ENCODE measurements around the gene SLCO3A1. TPM values are rescaled to one million over a fixed set of nuclear protein-coding genes. Genes with fewer than 3 reads are reported as not detected.

The SLCO3A1 gene
- total and polyA plus RNA-seq, 10 donors, result 7.5 to 79.5 (median 40.7) TPM

- DNase-seq, result no peak
- Histone ChIP-seq H3K9me3 (peaks cover 0 to 11% (median 7%) of the 10 kb centered on the region in 8 donors), H3K36me3 (peaks cover 0 to 4% (median 0%) of the 10 kb centered on the region in 6 donors), H3K27me3 (replicated peaks in 1 of 7) (no peaks in the 10 kb centered on the region), H3K27ac (no peak overlapping the region), H3K4me1 (peaks cover 0 to 67% (median 22%) of the 10 kb centered on the region in 6 donors), H3K4me3 (no peak overlapping the region)
- TF ChIP-seq POLR2AphosphoS5 (IDR thresholded peaks at IDR 0.05), result no peak
- no peak for TF ChIP-seq CTCF (IDR thresholded peaks at IDR 0.05 in 8 of 11, conservative IDR thresholded peaks at IDR 0.05 in 3 of 11)
- TF ChIP-seq POLR2A (IDR thresholded peaks at IDR 0.05), result no peak
- 79 to 97% (median 95%) methylated on average over 2 of the region's 2 CpGs for WGBS, 5 donors
- intact Hi-C loops (cut with DNase I; ENCODE audit: low total_unique reads), result no loop called here
Measured at GRCh38 chr15:91890614-91891013, 37.1 kb downstream of the SLCO3A1 start.

GRCh38 chr15:91891101-91891500 lies 37.6 kb downstream of the SLCO3A1 start:
- H3K27ac ChIP-seq, result no peak overlapping the region
- DNase-seq, result no peak
- peaks cover 0 to 11% (median 7%) of the 10 kb centered on the region in 8 donors for H3K9me3 ChIP-seq
- H3K36me3 ChIP-seq, result peaks cover 0 to 4% (median 0%) of the 10 kb centered on the region in 6 donors
- 92 to 100% (median 97%) methylated on average over 1 of the region's 1 CpG for WGBS, 5 donors
- intact Hi-C loops (cut with DNase I; ENCODE audit: low total_unique reads), result no loop called here
- no peaks in the 10 kb centered on the region for H3K27me3 ChIP-seq (replicated peaks in 1 of 7)
- TF ChIP-seq CTCF (IDR thresholded peaks at IDR 0.05 in 8 of 11, conservative IDR thresholded peaks at IDR 0.05 in 3 of 11), result no peak
- no peak for TF ChIP-seq POLR2AphosphoS5 (IDR thresholded peaks at IDR 0.05)
- no peak for TF ChIP-seq POLR2A (IDR thresholded peaks at IDR 0.05)
- no peak overlapping the region for H3K4me3 ChIP-seq
- peaks cover 0 to 67% (median 20%) of the 10 kb centered on the region in 6 donors for H3K4me1 ChIP-seq

GRCh38 chr15:91891788-91892345 lies 38.4 kb downstream of the SLCO3A1 start:
- Histone ChIP-seq H3K4me1 (peaks cover 0 to 60% (median 14%) of the 10 kb centered on the region in 6 donors), H3K4me3 (no peak overlapping the region), H3K36me3 (peaks cover 0 to 4% (median 0%) of the 10 kb centered on the region in 6 donors), H3K27ac (no peak overlapping the region), H3K27me3 (replicated peaks in 1 of 7) (no peaks in the 10 kb centered on the region), H3K9me3 (peaks cover 0 to 11% (median 7%) of the 10 kb centered on the region in 8 donors)
- WGBS, 5 donors, result 80 to 95% (median 93%) methylated on average over 5 of the region's 5 CpGs
- no peak for DNase-seq
- intact Hi-C loops (cut with DNase I; ENCODE audit: low total_unique reads), result no loop called here
- TF ChIP-seq POLR2A (IDR thresholded peaks at IDR 0.05) (no peak), CTCF (IDR thresholded peaks at IDR 0.05 in 8 of 11, conservative IDR thresholded peaks at IDR 0.05 in 3 of 11) (no peak), POLR2AphosphoS5 (IDR thresholded peaks at IDR 0.05) (no peak)

GRCh38 chr15:91892436-91892835 lies 38.9 kb downstream of the SLCO3A1 start:
- intact Hi-C loops (cut with DNase I; ENCODE audit: low total_unique reads), result no loop called here
- TF ChIP-seq POLR2AphosphoS5 (IDR thresholded peaks at IDR 0.05) (no peak), POLR2A (IDR thresholded peaks at IDR 0.05) (no peak), CTCF (IDR thresholded peaks at IDR 0.05 in 8 of 11, conservative IDR thresholded peaks at IDR 0.05 in 3 of 11) (no peak)
- no peak for DNase-seq
- H3K4me3 ChIP-seq, result no peak overlapping the region
- peaks cover 0 to 54% (median 11%) of the 10 kb centered on the region in 6 donors for H3K4me1 ChIP-seq
- WGBS, 5 donors, result 89 to 97% (median 94%) methylated on average over 5 of the region's 5 CpGs
- peaks cover 0 to 11% (median 7%) of the 10 kb centered on the region in 8 donors for H3K9me3 ChIP-seq
- no peaks in the 10 kb centered on the region for H3K27me3 ChIP-seq (replicated peaks in 1 of 7)
- H3K27ac ChIP-seq, result no peak overlapping the region
- peaks cover 0 to 4% (median 0%) of the 10 kb centered on the region in 6 donors for H3K36me3 ChIP-seq
